Activated CD8-positive, alpha-beta memory T cell treated with anti-CD3 and anti-CD28 coated beads, Interleukin-2, amount 10 ng/mL, durations not matched to agents 7 days and 5 days (primary cell): ENCODE measurements around the gene TRAPPC10. TPM values are rescaled to one million over a fixed set of nuclear protein-coding genes. Genes with fewer than 3 reads are reported as not detected.
"Not testable (repeated sequence)": the region's sequence is repeated elsewhere in the genome, so short reads cannot be mapped to it uniquely, and the experiment has no call there.

ENCODE experiments used
- ATAC-seq: fragments of 150-1000 bp; cut with Tn5 transposase; one replicate; pipeline ENCODE4 v1.10.0; 2021; ENCODE audit warnings: moderate library complexity
- CTCF ChIA-PET: fragments of 350-600 bp; sonication (Branson Sonifier 250); formaldehyde crosslinking; loops from one replicate; lab custom pipeline; 2021; ENCODE audit warnings: antibody characterized with exemption; lab: Charles Lee
- DNase-seq: peaks from one replicate; pipeline ENCODE4 v3.0.0-alpha.2; 2020
- H3K27ac Mint-ChIP-seq: one replicate; pipeline ENCODE4 v1.8.0; 2021; ENCODE audit warnings: mild to moderate bottlenecking, mixed read lengths
- H3K27me3 Mint-ChIP-seq: one replicate; pipeline ENCODE4 v1.8.0; 2021; ENCODE audit warnings: mixed read lengths
- H3K36me3 Mint-ChIP-seq: one replicate; pipeline ENCODE4 v1.8.0; 2021; ENCODE audit warnings: mild to moderate bottlenecking, mixed read lengths
- H3K4me1 Mint-ChIP-seq: one replicate; pipeline ENCODE4 v1.8.0; 2021; ENCODE audit warnings: mixed read lengths
- H3K4me3 Mint-ChIP-seq: one replicate; pipeline ENCODE4 v1.8.0; 2021; ENCODE audit warnings: mild to moderate bottlenecking, moderate library complexity, mixed read lengths
- H3K9me3 Mint-ChIP-seq: one replicate; pipeline ENCODE4 v1.8.0; 2022; ENCODE audit warnings: low read depth, mixed read lengths
- total RNA-seq, 2 experiments: library from RNA; stranded (reverse); gene quantifications; one replicate each; pipeline ENCODE4 v1.2.3, GENCODE V29; 2021

The TRAPPC10 gene
- total RNA-seq, 2 experiments from 2014 or later = 71.5 to 71.7 TPM

DNA sequence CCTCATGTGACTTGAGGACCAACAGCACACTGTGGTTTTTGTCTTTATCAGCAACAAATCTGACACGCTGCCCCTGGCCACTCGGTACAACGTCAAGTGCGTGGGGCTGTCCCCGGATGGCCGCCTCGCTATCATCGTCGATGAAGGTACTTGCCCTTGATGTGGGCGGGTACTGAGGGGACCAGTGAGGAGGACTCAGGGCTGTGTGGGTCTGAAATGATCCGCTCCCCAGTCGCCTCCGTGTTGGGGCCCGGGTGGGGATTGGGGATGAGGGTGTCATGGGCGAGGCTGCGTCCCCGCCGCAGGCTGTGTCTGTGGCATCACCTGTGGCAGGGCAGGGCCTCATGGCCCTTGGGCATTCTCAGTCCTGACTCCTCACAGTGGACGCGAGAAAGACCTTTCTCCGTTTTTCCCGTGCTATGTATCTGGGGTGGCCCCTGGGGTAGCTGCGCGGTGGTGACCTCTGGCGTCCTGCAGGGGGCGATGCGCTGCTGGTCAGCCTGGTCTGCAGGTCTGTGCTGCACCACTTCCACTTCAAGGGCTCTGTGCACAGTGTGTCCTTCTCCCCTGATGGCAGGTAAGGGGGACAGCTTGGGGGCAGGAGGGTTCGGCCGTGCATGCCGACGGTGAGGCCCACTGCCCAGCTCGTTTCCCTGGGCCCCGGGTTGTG is 101.7 kb downstream of the TRAPPC10 start:
- DNase-seq, H3K4me3 Mint-ChIP-seq, H3K9me3 Mint-ChIP-seq, ATAC-seq, H3K27ac Mint-ChIP-seq, H3K4me1 Mint-ChIP-seq, CTCF ChIA-PET, H3K36me3 Mint-ChIP-seq, H3K27me3 Mint-ChIP-seq: not testable (repeated sequence)

DNA sequence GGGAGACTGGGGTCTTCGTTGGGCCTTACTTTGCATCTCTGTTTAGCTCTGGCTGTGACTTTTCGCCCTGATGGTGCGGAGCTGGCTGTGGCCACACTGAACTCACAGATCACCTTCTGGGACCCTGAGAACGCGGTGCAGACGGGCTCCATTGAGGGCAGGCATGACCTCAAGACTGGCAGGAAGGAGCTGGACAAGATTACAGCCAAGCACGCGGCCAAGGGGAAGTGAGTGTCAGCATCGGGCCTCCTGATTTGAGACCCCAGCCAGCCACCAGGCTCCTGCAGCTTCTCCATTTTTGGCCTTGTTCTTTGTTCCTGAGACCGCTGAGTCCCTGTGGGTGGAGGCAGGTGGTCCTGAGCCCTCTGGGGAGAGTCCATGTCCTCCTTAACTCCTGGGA is 110.0 kb downstream of the TRAPPC10 start:
- DNase-seq, CTCF ChIA-PET, H3K36me3 Mint-ChIP-seq, H3K4me3 Mint-ChIP-seq, H3K4me1 Mint-ChIP-seq, H3K27me3 Mint-ChIP-seq, ATAC-seq, H3K9me3 Mint-ChIP-seq, H3K27ac Mint-ChIP-seq: not testable (repeated sequence)

- H3K4me1 Mint-ChIP-seq, H3K27me3 Mint-ChIP-seq, CTCF ChIA-PET, H3K9me3 Mint-ChIP-seq, DNase-seq, H3K4me3 Mint-ChIP-seq, ATAC-seq, H3K27ac Mint-ChIP-seq, H3K36me3 Mint-ChIP-seq: not testable (repeated sequence)
These were observed 115.7 kb downstream of the TRAPPC10 start for GRCh38 chr21:44127827-44128226.

- not testable (repeated sequence) for H3K36me3 Mint-ChIP-seq, H3K4me3 Mint-ChIP-seq
These were observed 121.6 kb downstream of the TRAPPC10 start for GRCh38 chr21:44133715-44134057.

DNA sequence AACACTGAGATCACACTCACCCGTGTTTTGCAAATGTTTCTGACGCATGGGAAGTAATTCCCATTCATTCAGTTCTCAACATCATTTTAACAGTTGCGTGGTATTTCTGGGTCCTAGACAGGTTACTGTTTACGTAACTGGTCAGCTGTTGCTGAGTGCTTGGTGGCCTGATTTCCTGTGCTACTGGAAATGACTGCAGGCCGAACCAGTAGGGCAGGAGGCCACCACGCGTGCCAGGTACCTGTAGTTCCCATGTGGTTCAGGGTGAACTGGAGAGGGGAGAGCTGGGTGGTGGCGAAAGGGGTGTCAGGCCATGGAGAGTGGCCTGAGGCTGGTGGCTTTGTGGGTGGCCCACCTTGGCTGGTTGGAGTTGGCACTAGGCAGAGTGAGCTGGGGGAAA is 122.6 kb downstream of the TRAPPC10 start:
- H3K9me3 Mint-ChIP-seq, CTCF ChIA-PET, H3K4me1 Mint-ChIP-seq, ATAC-seq, H3K27me3 Mint-ChIP-seq, H3K36me3 Mint-ChIP-seq, DNase-seq, H3K27ac Mint-ChIP-seq, H3K4me3 Mint-ChIP-seq: not testable (repeated sequence)

More at GRCh38 chr21:44133715-44134057, 121.6 kb downstream of the TRAPPC10 start:
- DNase-seq, CTCF ChIA-PET, H3K27ac Mint-ChIP-seq, H3K9me3 Mint-ChIP-seq, H3K4me1 Mint-ChIP-seq, H3K27me3 Mint-ChIP-seq: not testable (repeated sequence)
- ATAC-seq = peak; percentile 3

DNA sequence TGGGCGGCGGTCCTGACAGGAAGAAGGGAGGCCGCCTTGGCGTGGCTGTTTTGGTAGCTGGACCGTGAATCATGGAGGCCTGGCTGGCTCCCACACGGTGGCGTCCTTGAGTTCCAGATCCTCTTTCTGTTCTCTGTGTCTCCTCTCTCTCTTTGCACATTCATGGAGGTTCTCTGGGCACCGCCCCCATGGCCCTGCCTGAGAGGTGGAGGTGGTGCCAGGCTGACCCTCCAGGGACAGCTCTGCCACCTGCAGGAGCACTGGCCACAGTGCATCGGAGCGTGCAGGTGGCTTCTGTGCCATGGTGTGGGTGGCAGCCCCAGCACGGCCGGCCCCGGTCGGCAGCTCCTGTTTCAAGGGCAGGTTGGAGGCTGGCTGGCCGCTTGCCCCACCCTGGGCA is 125.9 kb downstream of the TRAPPC10 start:
- DNase-seq, H3K4me3 Mint-ChIP-seq, CTCF ChIA-PET, H3K9me3 Mint-ChIP-seq, H3K27me3 Mint-ChIP-seq, H3K4me1 Mint-ChIP-seq, H3K36me3 Mint-ChIP-seq, H3K27ac Mint-ChIP-seq: not testable (repeated sequence)
- ATAC-seq = peak; percentile 34

DNA sequence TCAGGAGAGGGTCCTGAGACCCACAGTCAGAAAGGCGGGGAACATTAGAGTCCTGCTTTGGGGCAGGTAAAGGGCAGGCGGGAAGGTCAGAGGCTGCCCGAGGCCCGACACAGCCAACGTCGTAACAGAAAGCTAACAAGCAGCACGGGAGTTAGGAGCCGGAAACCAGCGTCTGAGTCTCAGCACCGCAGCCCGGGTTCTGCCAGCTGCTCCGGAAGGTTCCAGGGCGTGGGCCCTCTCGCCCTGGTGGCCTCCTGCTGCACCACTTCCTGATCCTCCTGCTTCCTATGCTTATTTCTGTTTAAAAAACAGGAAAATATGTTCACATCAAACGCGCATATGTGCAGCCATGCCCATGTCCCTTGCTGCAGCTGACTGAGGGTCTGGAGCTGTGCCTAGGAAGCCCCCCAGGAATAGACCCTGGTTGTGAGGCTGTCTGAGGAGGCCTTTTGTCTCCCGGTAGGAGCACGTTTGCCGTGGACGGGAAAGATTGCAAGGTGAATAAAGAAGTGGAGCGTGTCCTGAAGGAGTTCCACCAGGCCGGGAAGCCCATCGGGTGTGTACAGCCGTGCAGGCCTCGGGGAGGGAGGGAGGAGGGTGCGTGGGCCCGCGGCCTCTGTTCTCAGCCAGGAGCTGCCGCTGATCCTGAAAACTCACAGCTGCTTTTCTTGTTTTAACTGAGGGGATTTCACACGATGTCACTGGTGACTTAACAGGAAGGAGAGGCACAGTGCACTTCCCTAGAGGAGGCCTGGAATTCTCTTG is 127.9 kb downstream of the TRAPPC10 start:
- H3K4me1 Mint-ChIP-seq, H3K27ac Mint-ChIP-seq, H3K4me3 Mint-ChIP-seq, H3K36me3 Mint-ChIP-seq, H3K27me3 Mint-ChIP-seq, CTCF ChIA-PET, H3K9me3 Mint-ChIP-seq: not testable (repeated sequence)
- DNase-seq (peak; percentile 15), ATAC-seq (peak; percentile 63)

DNA sequence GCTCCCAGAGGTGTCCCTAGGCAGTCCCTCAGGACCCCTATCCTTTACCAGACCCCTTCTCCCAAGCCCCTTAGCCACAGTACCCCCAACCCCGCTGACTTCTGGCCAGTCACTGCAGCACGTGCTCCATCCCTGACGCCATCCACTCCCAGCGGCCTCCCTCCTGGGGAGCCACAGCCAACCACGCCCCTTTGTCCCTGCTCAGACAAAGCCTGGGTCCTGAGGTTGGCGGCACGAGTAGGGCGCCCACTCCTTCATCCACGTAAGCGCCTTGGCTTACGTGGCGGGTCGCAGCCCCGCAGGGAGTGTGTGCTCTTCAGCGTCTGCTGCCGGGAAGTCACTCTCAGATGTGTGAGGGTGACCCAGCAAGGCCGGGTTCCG is 128.4 kb downstream of the TRAPPC10 start:
- H3K27me3 Mint-ChIP-seq, H3K4me3 Mint-ChIP-seq, H3K4me1 Mint-ChIP-seq, CTCF ChIA-PET, H3K9me3 Mint-ChIP-seq, DNase-seq, H3K27ac Mint-ChIP-seq, ATAC-seq, H3K36me3 Mint-ChIP-seq: not testable (repeated sequence)

DNA sequence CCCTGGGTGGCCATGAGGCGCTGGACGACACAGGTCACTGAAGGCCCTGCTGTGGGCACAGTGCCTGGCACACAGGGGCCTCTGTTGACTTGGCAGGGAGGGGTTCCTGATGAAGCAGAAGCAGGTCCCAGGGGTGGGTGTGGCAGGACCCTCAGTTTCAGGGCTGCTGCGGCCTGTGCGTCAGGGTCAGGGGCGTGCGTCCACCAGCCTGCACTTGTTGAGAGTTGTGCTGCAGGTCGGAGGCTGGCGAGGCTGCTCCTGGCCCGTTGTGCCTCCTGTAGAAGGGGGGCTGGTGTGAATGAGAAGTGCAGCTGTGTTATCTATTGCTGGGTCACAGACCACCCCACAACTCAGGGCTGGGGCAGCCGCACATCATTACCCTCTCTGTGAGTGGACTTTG is 130.4 kb downstream of the TRAPPC10 start:
- H3K36me3 Mint-ChIP-seq, H3K4me1 Mint-ChIP-seq, H3K9me3 Mint-ChIP-seq, DNase-seq, H3K27ac Mint-ChIP-seq, ATAC-seq, CTCF ChIA-PET, H3K4me3 Mint-ChIP-seq, H3K27me3 Mint-ChIP-seq: not testable (repeated sequence)

GRCh38 chr21:44143380-44143779 is 131.3 kb downstream of the TRAPPC10 start:
- H3K27ac Mint-ChIP-seq, DNase-seq, H3K27me3 Mint-ChIP-seq, H3K4me3 Mint-ChIP-seq, H3K9me3 Mint-ChIP-seq, CTCF ChIA-PET, H3K4me1 Mint-ChIP-seq, H3K36me3 Mint-ChIP-seq: not testable (repeated sequence)
- peak; percentile 41 for ATAC-seq

DNA sequence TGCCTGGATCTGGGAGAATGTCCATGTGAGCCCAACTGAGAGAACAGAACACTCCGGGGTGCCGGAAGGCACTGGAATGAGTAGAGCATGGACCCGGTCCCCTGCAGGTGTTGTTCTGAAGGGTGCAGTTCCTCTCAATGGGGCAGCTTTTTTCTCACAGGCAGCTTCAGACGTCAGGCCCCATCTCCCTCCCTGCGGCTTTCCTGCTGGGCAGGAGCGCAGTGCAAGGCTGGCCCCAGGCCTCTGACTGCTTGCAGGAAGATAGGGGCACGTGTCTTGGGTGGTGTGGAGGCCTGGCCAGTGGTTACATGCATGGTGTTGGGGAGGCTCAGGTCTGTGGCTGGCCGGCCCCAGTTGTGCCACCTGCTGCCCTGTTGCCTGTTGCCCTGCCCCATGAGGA is 131.9 kb downstream of the TRAPPC10 start:
- CTCF ChIA-PET, ATAC-seq, H3K9me3 Mint-ChIP-seq, H3K27me3 Mint-ChIP-seq, DNase-seq, H3K27ac Mint-ChIP-seq, H3K4me3 Mint-ChIP-seq, H3K4me1 Mint-ChIP-seq, H3K36me3 Mint-ChIP-seq: not testable (repeated sequence)

- H3K9me3 Mint-ChIP-seq, H3K27ac Mint-ChIP-seq, H3K27me3 Mint-ChIP-seq, CTCF ChIA-PET, DNase-seq, H3K36me3 Mint-ChIP-seq, H3K4me3 Mint-ChIP-seq, H3K4me1 Mint-ChIP-seq: not testable (repeated sequence)
- peak; percentile 61 for ATAC-seq
These were observed 132.9 kb downstream of the TRAPPC10 start for GRCh38 chr21:44144784-44145602.

DNA sequence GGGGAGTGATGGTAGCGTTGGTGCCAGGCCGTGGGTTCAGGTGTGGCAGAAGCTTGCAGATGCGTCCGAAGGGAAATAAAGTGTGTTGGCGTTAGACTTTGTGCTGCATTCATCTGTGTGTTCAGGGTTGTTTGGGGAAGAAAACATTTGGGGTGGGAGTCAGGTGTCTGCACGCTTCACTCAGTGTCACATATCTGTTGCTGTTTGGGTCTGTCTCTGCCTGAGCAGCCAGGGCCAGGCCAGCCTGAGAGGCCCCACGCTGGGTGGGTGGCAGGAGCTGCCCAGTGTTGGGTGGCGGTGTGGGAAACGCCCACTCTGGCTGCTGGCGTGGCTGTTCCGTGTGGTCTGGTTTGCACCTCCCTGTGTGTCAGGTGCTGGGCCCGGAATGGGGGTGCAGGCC is 133.5 kb downstream of the TRAPPC10 start:
- H3K4me3 Mint-ChIP-seq, H3K27me3 Mint-ChIP-seq, DNase-seq, CTCF ChIA-PET, H3K36me3 Mint-ChIP-seq, H3K9me3 Mint-ChIP-seq, H3K27ac Mint-ChIP-seq, ATAC-seq, H3K4me1 Mint-ChIP-seq: not testable (repeated sequence)

- H3K36me3 Mint-ChIP-seq, CTCF ChIA-PET, H3K4me1 Mint-ChIP-seq, DNase-seq, H3K27me3 Mint-ChIP-seq, H3K4me3 Mint-ChIP-seq, H3K27ac Mint-ChIP-seq, H3K9me3 Mint-ChIP-seq: not testable (repeated sequence)
- ATAC-seq = peak; percentile 43
These were observed 135.0 kb downstream of the TRAPPC10 start for GRCh38 chr21:44147108-44147507.
